ENCODE measurements around the gene ALG3.

GRCh38 chr3:184231671-184232070 is 17.1 kb downstream of the ALG3 start:
- no peak for TF ChIP-seq POLR2AphosphoS5 (IDR thresholded peaks at IDR 0.05; ENCODE audit: low read depth, low read length)
- no peak for TF ChIP-seq POLR2A (IDR thresholded peaks at IDR 0.05; ENCODE audit: low read depth, low read length)
- TF ChIP-seq TAF1 (IDR thresholded peaks at IDR 0.05; ENCODE audit: low read depth, low read length), result no peak
- no peak for TF ChIP-seq SPI1 (IDR thresholded peaks at IDR 0.05; ENCODE audit: low read depth, low read length)
- no peak for TF ChIP-seq PAX5 (IDR thresholded peaks at IDR 0.05; ENCODE audit: insufficient read depth, low read length, severe bottlenecking)
